GM12878 (cell line): ENCODE data around the gene ERC1.

ENCODE experiments used
- BRCA1 ChIP-seq: IDR thresholded peaks from 2 replicates; pipeline ENCODE4 v1.6.1; 2011; ENCODE audit warnings: low read depth, low read length, improper control_type of control experiment
- CBFB ChIP-seq: IDR thresholded peaks from 2 replicates; pipeline ENCODE4 v1.6.1; 2016; ENCODE audit warnings: antibody characterized with exemption, low read depth
- SMC3 ChIP-seq: IDR thresholded peaks from 2 replicates; pipeline ENCODE4 v1.6.1; 2011; ENCODE audit warnings: low read length, improper control_type of control experiment, borderline replicate concordance
- USF2 ChIP-seq: IDR thresholded peaks from 2 replicates; pipeline ENCODE4 v1.6.1; 2011; ENCODE audit warnings: low read depth, low read length, improper control_type of control experiment, borderline replicate concordance
- TF ChIP-seq, protein P1 (sequence below): IDR thresholded peaks from 2 replicates; pipeline ENCODE4 v1.6.1; 2012; ENCODE audit warnings: mild to moderate bottlenecking, low read depth, low read length
- TF ChIP-seq, protein P2 (sequence below), 3 experiments: IDR thresholded peaks in 2 of 3; conservative IDR thresholded peaks in 1 of 3; 2 replicates each; pipeline ENCODE4 v1.5.1; 2011; ENCODE audit warnings: low read depth in 3 of 3, low read length in 3 of 3, mild to moderate bottlenecking in 3 of 3, control low read depth in 2 of 3, moderate library complexity in 2 of 3, inconsistent platforms in 1 of 3, mixed read lengths in 1 of 3; ENCODE audit not compliant: control insufficient read depth in 2 of 3, insufficient read depth in 1 of 3; ENCODE audit errors: extremely low read depth in 1 of 3

DNA sequence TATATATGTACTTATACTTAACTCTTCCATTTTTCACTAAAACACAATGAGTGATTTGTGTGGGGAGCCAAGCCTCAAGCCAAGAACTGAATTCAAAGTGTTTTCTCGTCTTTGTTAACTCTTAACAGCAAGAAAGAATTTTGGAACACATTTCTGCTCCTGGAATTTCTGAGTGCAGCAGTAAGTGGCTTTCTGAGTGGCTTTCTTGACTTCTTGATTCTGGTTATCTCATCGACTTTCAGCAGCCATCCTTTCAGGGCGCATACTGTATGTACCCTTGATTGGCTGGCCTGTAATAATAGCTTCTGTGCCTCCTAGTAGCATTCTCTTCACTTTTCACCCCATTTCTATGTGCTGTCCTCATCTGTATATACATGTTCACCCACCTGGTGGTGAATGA, 446.0 kb downstream of the ERC1 start:
- TF ChIP-seq SMC3 (no peak), BRCA1 (no peak), CBFB (no peak), USF2 (no peak)
- TF ChIP-seq, protein P1, sequence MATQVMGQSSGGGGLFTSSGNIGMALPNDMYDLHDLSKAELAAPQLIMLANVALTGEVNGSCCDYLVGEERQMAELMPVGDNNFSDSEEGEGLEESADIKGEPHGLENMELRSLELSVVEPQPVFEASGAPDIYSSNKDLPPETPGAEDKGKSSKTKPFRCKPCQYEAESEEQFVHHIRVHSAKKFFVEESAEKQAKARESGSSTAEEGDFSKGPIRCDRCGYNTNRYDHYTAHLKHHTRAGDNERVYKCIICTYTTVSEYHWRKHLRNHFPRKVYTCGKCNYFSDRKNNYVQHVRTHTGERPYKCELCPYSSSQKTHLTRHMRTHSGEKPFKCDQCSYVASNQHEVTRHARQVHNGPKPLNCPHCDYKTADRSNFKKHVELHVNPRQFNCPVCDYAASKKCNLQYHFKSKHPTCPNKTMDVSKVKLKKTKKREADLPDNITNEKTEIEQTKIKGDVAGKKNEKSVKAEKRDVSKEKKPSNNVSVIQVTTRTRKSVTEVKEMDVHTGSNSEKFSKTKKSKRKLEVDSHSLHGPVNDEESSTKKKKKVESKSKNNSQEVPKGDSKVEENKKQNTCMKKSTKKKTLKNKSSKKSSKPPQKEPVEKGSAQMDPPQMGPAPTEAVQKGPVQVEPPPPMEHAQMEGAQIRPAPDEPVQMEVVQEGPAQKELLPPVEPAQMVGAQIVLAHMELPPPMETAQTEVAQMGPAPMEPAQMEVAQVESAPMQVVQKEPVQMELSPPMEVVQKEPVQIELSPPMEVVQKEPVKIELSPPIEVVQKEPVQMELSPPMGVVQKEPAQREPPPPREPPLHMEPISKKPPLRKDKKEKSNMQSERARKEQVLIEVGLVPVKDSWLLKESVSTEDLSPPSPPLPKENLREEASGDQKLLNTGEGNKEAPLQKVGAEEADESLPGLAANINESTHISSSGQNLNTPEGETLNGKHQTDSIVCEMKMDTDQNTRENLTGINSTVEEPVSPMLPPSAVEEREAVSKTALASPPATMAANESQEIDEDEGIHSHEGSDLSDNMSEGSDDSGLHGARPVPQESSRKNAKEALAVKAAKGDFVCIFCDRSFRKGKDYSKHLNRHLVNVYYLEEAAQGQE = no peak
- TF ChIP-seq, protein P2, sequence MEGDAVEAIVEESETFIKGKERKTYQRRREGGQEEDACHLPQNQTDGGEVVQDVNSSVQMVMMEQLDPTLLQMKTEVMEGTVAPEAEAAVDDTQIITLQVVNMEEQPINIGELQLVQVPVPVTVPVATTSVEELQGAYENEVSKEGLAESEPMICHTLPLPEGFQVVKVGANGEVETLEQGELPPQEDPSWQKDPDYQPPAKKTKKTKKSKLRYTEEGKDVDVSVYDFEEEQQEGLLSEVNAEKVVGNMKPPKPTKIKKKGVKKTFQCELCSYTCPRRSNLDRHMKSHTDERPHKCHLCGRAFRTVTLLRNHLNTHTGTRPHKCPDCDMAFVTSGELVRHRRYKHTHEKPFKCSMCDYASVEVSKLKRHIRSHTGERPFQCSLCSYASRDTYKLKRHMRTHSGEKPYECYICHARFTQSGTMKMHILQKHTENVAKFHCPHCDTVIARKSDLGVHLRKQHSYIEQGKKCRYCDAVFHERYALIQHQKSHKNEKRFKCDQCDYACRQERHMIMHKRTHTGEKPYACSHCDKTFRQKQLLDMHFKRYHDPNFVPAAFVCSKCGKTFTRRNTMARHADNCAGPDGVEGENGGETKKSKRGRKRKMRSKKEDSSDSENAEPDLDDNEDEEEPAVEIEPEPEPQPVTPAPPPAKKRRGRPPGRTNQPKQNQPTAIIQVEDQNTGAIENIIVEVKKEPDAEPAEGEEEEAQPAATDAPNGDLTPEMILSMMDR (IDR thresholded peaks at IDR 0.05 in 2 of 3, conservative IDR thresholded peaks at IDR 0.05 in 1 of 3; ENCODE audit: control insufficient read depth in 2 of 3, extremely low read depth in 1 of 3, insufficient read depth in 1 of 3, low read depth in 3 of 3, low read length in 3 of 3) = no peak
